Loucy (cell line): Measurements from ENCODE around the gene PCBD1.

Experiments
- H2AFZ ChIP-seq: fragments of 200-600 bp; sonication (generic); 2 replicates; pipeline ENCODE4 v1.6.0; 2016; ENCODE audit warnings: antibody characterized with exemption, mild to moderate bottlenecking, low read length, moderate library complexity
- H3F3A ChIP-seq: fragments of 200-600 bp; 2 replicates; pipeline ENCODE4 v1.6.0; 2016; ENCODE audit warnings: antibody characterized with exemption, low read depth, mild to moderate bottlenecking
- H3K27me3 ChIP-seq: fragments of 200-600 bp; sonication (generic); 2 replicates; pipeline ENCODE4 v1.6.1; 2014; ENCODE audit warnings: low read length, mild to moderate bottlenecking; ENCODE audit not compliant: insufficient read depth, poor library complexity, severe bottlenecking
- H3K36me3 ChIP-seq: fragments of 200-600 bp; sonication (generic); 2 replicates; pipeline ENCODE4 v1.6.1; 2016; ENCODE audit warnings: low read length; ENCODE audit not compliant: insufficient read depth
- H3K4me1 ChIP-seq: fragments of 200-600 bp; sonication (generic); 2 replicates; pipeline ENCODE4 v1.5.1; 2014; ENCODE audit warnings: low read length, mild to moderate bottlenecking; ENCODE audit not compliant: insufficient read depth, poor library complexity, severe bottlenecking
- H3K4me2 ChIP-seq: fragments of 200-600 bp; sonication (generic); 2 replicates; pipeline ENCODE4 v1.6.0; 2014; ENCODE audit warnings: antibody characterized with exemption, low read length, low read depth, mild to moderate bottlenecking; ENCODE audit not compliant: poor library complexity, severe bottlenecking
- H3K4me3 ChIP-seq: fragments of 200-600 bp; sonication (generic); 2 replicates; pipeline ENCODE4 v1.5.1; 2014; ENCODE audit warnings: low read length, mild to moderate bottlenecking, mixed read lengths; ENCODE audit not compliant: poor library complexity, severe bottlenecking
- H3K79me2 ChIP-seq: fragments of 200-600 bp; sonication (generic); 2 replicates; pipeline ENCODE4 v1.6.1; 2014; ENCODE audit warnings: low read length; ENCODE audit not compliant: insufficient read depth
- H3K9ac ChIP-seq: fragments of 200-600 bp; sonication (generic); 2 replicates; pipeline ENCODE4 v1.6.0; 2014; ENCODE audit warnings: mild to moderate bottlenecking, low read depth, low read length, moderate library complexity; ENCODE audit not compliant: poor library complexity, severe bottlenecking
- H3K9me2 ChIP-seq: fragments of 200-600 bp; sonication (generic); replicated peaks from 2 replicates; pipeline ENCODE4 v1.6.1; 2016; ENCODE audit warnings: low read depth, low read length, mixed read lengths
- H3K9me3 ChIP-seq: fragments of 200-600 bp; sonication (generic); 2 replicates; pipeline ENCODE4 v1.6.1; 2014; ENCODE audit warnings: mild to moderate bottlenecking, antibody characterized with exemption, low read length, low read depth; ENCODE audit not compliant: insufficient read depth
- H4K20me1 ChIP-seq: fragments of 200-600 bp; sonication (generic); 2 replicates; pipeline ENCODE4 v1.6.0; 2014; ENCODE audit warnings: antibody characterized with exemption, low read length, mild to moderate bottlenecking; ENCODE audit not compliant: insufficient read depth, poor library complexity, severe bottlenecking
- CTCF ChIP-seq: fragments of 200-600 bp; sonication (generic); conservative IDR thresholded peaks from 2 replicates; pipeline ENCODE4 v1.5.1; 2014; ENCODE audit warnings: mild to moderate bottlenecking, antibody characterized with exemption, low read length
- EZH2phosphoT487 ChIP-seq: fragments of 200-600 bp; IDR thresholded peaks from 2 replicates; pipeline ENCODE4 v1.6.1; 2018; ENCODE audit warnings: antibody characterized with exemption, mild to moderate bottlenecking, moderate library complexity, borderline replicate concordance

The PCBD1 gene

GRCh38 chr10:70887804-70888800 is at the start of gene PCBD1:
PCBD1 (minus strand) TSS chr10:70888565; CDS start chr10:70888533, 32 bp downstream.
- H3K9me3 ChIP-seq: no peaks in the 10 kb centered on the region
- H3K4me3 ChIP-seq: peak within 1 kb of the TSS; percentile 80
- no peaks in the 10 kb centered on the region for H4K20me1 ChIP-seq
- peak within 1 kb of the TSS; percentile 93 for H3K4me2 ChIP-seq
- peak within 1 kb of the TSS; percentile 85 for H3K9ac ChIP-seq
- no peaks in the 10 kb centered on the region for H3K79me2 ChIP-seq
- no peaks in the 10 kb centered on the region for H3F3A ChIP-seq
- H2AFZ ChIP-seq: peak within 1 kb of the TSS; percentile 95
- H3K36me3 ChIP-seq: no peaks in the 10 kb centered on the region; the same call in 1 of the 2 replicates
- no peaks in the 10 kb centered on the region for H3K9me2 ChIP-seq
- H3K4me1 ChIP-seq: peaks cover 15% of the 10 kb centered on the region
- TF ChIP-seq EZH2phosphoT487: no peak
- no peak for TF ChIP-seq CTCF
- no peaks in the 10 kb centered on the region for H3K27me3 ChIP-seq

DNA sequence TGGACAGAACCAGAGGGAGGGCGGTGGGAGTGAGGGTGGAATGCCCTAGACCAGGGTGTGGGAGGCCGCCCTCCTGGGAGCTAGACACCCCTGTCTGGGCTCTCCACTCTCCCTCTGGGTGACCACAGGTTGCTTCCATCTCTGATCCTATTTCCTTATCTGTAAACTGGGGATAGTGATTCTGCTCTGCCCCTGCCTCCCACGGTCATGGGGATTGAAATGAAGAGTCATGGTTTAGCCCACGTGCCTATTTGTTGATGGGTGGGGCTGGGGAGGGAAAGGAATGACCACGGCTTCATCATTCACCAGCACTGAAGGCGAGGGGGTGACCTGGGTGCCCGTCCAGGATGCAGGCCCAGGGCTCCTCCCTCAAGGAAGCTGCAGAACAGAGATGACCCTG is 49.3 kb upstream of the PCBD1 start:
- Histone ChIP-seq H3K4me2 (no peak overlapping the region), H3K9me3 (no peaks in the 10 kb centered on the region), H3K4me3 (no peak overlapping the region), H3K9me2 (no peaks in the 10 kb centered on the region), H2AFZ (no peak overlapping the region), H3K4me1 (peaks cover 10% of the 10 kb centered on the region), H3K79me2 (no peaks in the 10 kb centered on the region), H3K27me3 (no peaks in the 10 kb centered on the region), H3K36me3 (no peaks in the 10 kb centered on the region), H3F3A (no peaks in the 10 kb centered on the region), H4K20me1 (no peaks in the 10 kb centered on the region), H3K9ac (no peak overlapping the region)
- TF ChIP-seq CTCF (no peak), EZH2phosphoT487 (no peak)

- H3K79me2 ChIP-seq: no peaks in the 10 kb centered on the region
- no peaks in the 10 kb centered on the region for H4K20me1 ChIP-seq
- H3F3A ChIP-seq: no peaks in the 10 kb centered on the region
- no peaks in the 10 kb centered on the region for H3K27me3 ChIP-seq
- no peak overlapping the region for H3K4me3 ChIP-seq
- H2AFZ ChIP-seq: no peak overlapping the region
- H3K4me1 ChIP-seq: peaks cover 10% of the 10 kb centered on the region
- no peaks in the 10 kb centered on the region for H3K9me2 ChIP-seq
- H3K9me3 ChIP-seq: no peaks in the 10 kb centered on the region
- no peaks in the 10 kb centered on the region for H3K36me3 ChIP-seq
- TF ChIP-seq EZH2phosphoT487 (no peak), CTCF (no peak)
- no peak overlapping the region for H3K9ac ChIP-seq
- no peak overlapping the region for H3K4me2 ChIP-seq
These were observed 47.7 kb upstream of the PCBD1 start for GRCh38 chr10:70936111-70936510.
